Measurements from ENCODE around the gene KCNK4.
A peak's percentile ranks its signal among the peaks of the same experiment; 100 is the strongest.

Gene KCNK4

GRCh38 chr11:64285885-64286800 lies 5.0 kb upstream of the KCNK4 start:
- intact Hi-C loops (cut with DNase I), result loop anchor here (2.0 kb wide), 1 partner anchor 15 kb away; no protein-coding TSS in a partner anchor
- peak in 1 of 42 donors; percentile 21 for DNase-seq

GRCh38 chr11:64286801-64287159 lies 4.3 kb upstream of the KCNK4 start:
- DNase-seq, result no peak
- intact Hi-C loops (cut with DNase I), result no loop called here

- DNase-seq, result no peak
- intact Hi-C loops (cut with DNase I), result no loop called here
Measured at GRCh38 chr11:64287676-64288352, 3.3 kb upstream of the KCNK4 start.

- DNase-seq, result no peak
- intact Hi-C loops (cut with DNase I), result no loop called here
Measured at GRCh38 chr11:64288353-64288750, 2.8 kb upstream of the KCNK4 start.

- intact Hi-C loops (cut with DNase I), result no loop called here
- DNase-seq, result no peak
Measured at GRCh38 chr11:64289002-64289564, 2.0 kb upstream of the KCNK4 start.

GRCh38 chr11:64290352-64291261 lies 495 bp upstream of the KCNK4 start:
- peak in 1 of 42 donors; percentile 39 for DNase-seq
- intact Hi-C loops (cut with DNase I), result no loop called here

- peak in 6 of 42 donors; percentile 17 to 56 (median 43) for DNase-seq
- intact Hi-C loops (cut with DNase I), result no loop called here
Measured at GRCh38 chr11:64291752-64292459, 804 bp downstream of the KCNK4 start.

- DNase-seq, result peak in 3 of 42 donors; percentile 22 to 39 (median 33)
- intact Hi-C loops (cut with DNase I), result no loop called here
Measured at GRCh38 chr11:64292460-64293254, 1.6 kb downstream of the KCNK4 start.

GRCh38 chr11:64294774-64295173 lies 3.7 kb downstream of the KCNK4 start:
- intact Hi-C loops (cut with DNase I), result no loop called here
- no peak for DNase-seq

- DNase-seq, result no peak
- intact Hi-C loops (cut with DNase I), result no loop called here
Measured at GRCh38 chr11:64295760-64296159, 4.7 kb downstream of the KCNK4 start.

- intact Hi-C loops (cut with DNase I), result no loop called here
- DNase-seq, result no peak
Measured at GRCh38 chr11:64296236-64296635, 5.1 kb downstream of the KCNK4 start.

- intact Hi-C loops (cut with DNase I), result no loop called here
- DNase-seq, result no peak
Measured at GRCh38 chr11:64296830-64297698, 6.0 kb downstream of the KCNK4 start.

- intact Hi-C loops (cut with DNase I), result no loop called here
- no peak for DNase-seq
Measured at GRCh38 chr11:64297699-64298358, 6.7 kb downstream of the KCNK4 start.

- DNase-seq, result peak; percentile 49 to 92 (median 81)
- intact Hi-C loops (cut with DNase I), result no loop called here
Measured at GRCh38 chr11:64298966-64299846, 8.1 kb downstream of the KCNK4 start.

Measured in head of caudate nucleus (tissue), 42 donors.